Keratinocyte (primary cell): Measurements from ENCODE around the gene TNRC18. TPM values are rescaled to one million over a fixed set of nuclear protein-coding genes. Genes with fewer than 3 reads are reported as not detected.

Source experiments
- DNase-seq: peaks from one replicate; pipeline ENCODE4 v3.0.0-alpha.2; 2011; ENCODE audit warnings: low read depth, missing footprints, low spot score
- FAIRE-seq: peaks from 2 replicates; lab custom pipeline; 2011; peaks lifted over from hg19 to GRCh38; lab: Jason Lieb, UNC
- H2AFZ ChIP-seq: 2 replicates; pipeline ENCODE4 v1.6.0; 2012; ENCODE audit warnings: low read length, control low read depth, inconsistent platforms; ENCODE audit not compliant: control insufficient read depth
- H3K27ac ChIP-seq: 2 replicates; pipeline ENCODE4 v1.5.1; 2011; ENCODE audit warnings: low read length; ENCODE audit not compliant: control insufficient read depth, insufficient read depth
- H3K27me3 ChIP-seq: 3 replicates; pipeline ENCODE4 v1.6.0; 2011; ENCODE audit warnings: low read length; ENCODE audit not compliant: control insufficient read depth, insufficient read depth; ENCODE audit errors: extremely low read depth
- H3K36me3 ChIP-seq, 2 experiments: 2 replicates in 1 of 2; 3 replicates in 1 of 2; pipeline ENCODE4 v1.5.1; 2011; ENCODE audit warnings: low read length in 2 of 2, mild to moderate bottlenecking in 1 of 2; ENCODE audit not compliant: control insufficient read depth in 2 of 2, insufficient read depth in 2 of 2; ENCODE audit errors: extremely low read depth in 1 of 2
- H3K4me1 ChIP-seq: 3 replicates; pipeline ENCODE4 v1.5.1; 2011; ENCODE audit warnings: low read length; ENCODE audit not compliant: control insufficient read depth, insufficient read depth; ENCODE audit errors: extremely low read depth
- H3K4me2 ChIP-seq: 3 replicates; pipeline ENCODE4 v1.6.0; 2011; ENCODE audit warnings: low read depth, low read length; ENCODE audit not compliant: control insufficient read depth, insufficient read depth; ENCODE audit errors: extremely low read depth
- H3K4me3 ChIP-seq, 3 experiments: fragments of 200-600 bp in 1 of 3; sonication (generic) in 1 of 3; 2 replicates in 2 of 3; 3 replicates in 1 of 3; pipeline ENCODE4 v1.5.1; 2011 to 2016; ENCODE audit warnings: low read length in 3 of 3, mild to moderate bottlenecking in 3 of 3, control low read depth in 2 of 3, inconsistent platforms in 1 of 3, low read depth in 1 of 3, mixed read lengths in 1 of 3, mixed run types in 1 of 3, moderate library complexity in 1 of 3; ENCODE audit not compliant: control insufficient read depth in 2 of 3, insufficient read depth in 2 of 3; ENCODE audit errors: extremely low read depth in 1 of 3
- H3K79me2 ChIP-seq: 2 replicates; pipeline ENCODE4 v1.6.0; 2012; ENCODE audit warnings: low read length; ENCODE audit not compliant: control insufficient read depth, insufficient read depth
- H3K9ac ChIP-seq: 3 replicates; pipeline ENCODE4 v1.6.0; 2011; ENCODE audit warnings: low read length; ENCODE audit not compliant: control insufficient read depth, insufficient read depth; ENCODE audit errors: extremely low read depth
- H3K9me1 ChIP-seq: 3 replicates; pipeline ENCODE4 v1.6.0; 2011; ENCODE audit warnings: low read length; ENCODE audit not compliant: control insufficient read depth, insufficient read depth; ENCODE audit errors: extremely low read depth
- H3K9me3 ChIP-seq: 2 replicates; pipeline ENCODE4 v1.5.1; 2012; ENCODE audit warnings: low read depth, low read length; ENCODE audit not compliant: control insufficient read depth
- H4K20me1 ChIP-seq: 3 replicates; pipeline ENCODE4 v1.6.0; 2011; ENCODE audit warnings: low read length; ENCODE audit not compliant: control insufficient read depth, insufficient read depth; ENCODE audit errors: extremely low read depth
- CTCF ChIP-seq, 3 experiments: IDR thresholded peaks in 1 of 3; conservative IDR thresholded peaks in 1 of 3; optimal IDR thresholded peaks in 1 of 3; 2 replicates in 2 of 3; 3 replicates in 1 of 3; pipeline versions ENCODE3 to v1.5.1; 2011; ENCODE audit warnings: low read length in 3 of 3, mild to moderate bottlenecking in 3 of 3, moderate library complexity in 2 of 3, control low read depth in 1 of 3, inconsistent platforms in 1 of 3; ENCODE audit not compliant: insufficient read depth in 2 of 3; ENCODE audit errors: extremely low read depth in 1 of 3
- EZH2 ChIP-seq: IDR thresholded peaks from one replicate; pipeline ENCODE4 v1.6.1; 2012; ENCODE audit warnings: inconsistent platforms, mild to moderate bottlenecking, low read length, moderate library complexity
- dilution Hi-C: fragments of 300-500 bp; cut with MboI; formaldehyde crosslinking; loops from one replicate; pipeline ENCODE4 v1.7.0; 2020; ENCODE audit warnings: low sequenced_read_pairs; ENCODE audit not compliant: extremely low pct_ligation_motif_present
- polyA plus RNA-seq, 5 experiments: library from polyadenylated mRNA; depleted of rRNA in 3 of 5; stranded (reverse) in 3 of 5; stranded (forward) in 1 of 5; unstranded in 1 of 5; fragments of >200 nt; gene quantifications; 1 replicate in 1 of 5; 2 replicates in 3 of 5; 3 replicates in 1 of 5; pipeline versions ENCODE4 v1.2.1 to v1.2.3, GENCODE V29; 2011 to 2012; ENCODE audit warnings: missing spikeins in 2 of 5, low read depth in 1 of 5, low replicate concordance in 1 of 5

Gene TNRC18
- polyA plus RNA-seq, 1 donor (not counting 4 experiments of a cell fraction or from before 2014, with no cell fraction given) = 13.2 TPM

- Histone ChIP-seq H3K79me2 (no peaks in the 10 kb centered on the region), H3K4me3 (no peak overlapping the region), H3K9me3 (no peaks in the 10 kb centered on the region), H4K20me1 (no peaks in the 10 kb centered on the region), H2AFZ (no peak overlapping the region), H3K9me1 (no peaks in the 10 kb centered on the region), H3K9ac (no peak overlapping the region), H3K36me3 (no peaks in the 10 kb centered on the region), H3K27me3 (no peaks in the 10 kb centered on the region), H3K4me1 (no peaks in the 10 kb centered on the region), H3K27ac (no peak overlapping the region), H3K4me2 (no peak overlapping the region)
- TF ChIP-seq EZH2 (no peak), CTCF (optimal IDR thresholded peaks at IDR 0.05 in 1 of 3, IDR thresholded peaks at IDR 0.05 in 1 of 3, conservative IDR thresholded peaks at IDR 0.05 in 1 of 3; ENCODE audit: extremely low read depth in 1 of 3, insufficient read depth in 2 of 3, low read length in 3 of 3) (no peak)
- dilution Hi-C loops = no loop called here
- DNase-seq (no peak), FAIRE-seq (no peak)
Measured at GRCh38 chr7:5455581-5456219, 32.1 kb upstream of the TNRC18 start.

GRCh38 chr7:5455175-5455574, 31.5 kb upstream of the TNRC18 start:
- Histone ChIP-seq H3K4me3 (no peak overlapping the region), H3K9me3 (no peaks in the 10 kb centered on the region), H2AFZ (no peak overlapping the region), H3K36me3 (no peaks in the 10 kb centered on the region), H3K9ac (no peak overlapping the region), H4K20me1 (no peaks in the 10 kb centered on the region), H3K79me2 (no peaks in the 10 kb centered on the region), H3K9me1 (no peaks in the 10 kb centered on the region), H3K27me3 (no peaks in the 10 kb centered on the region), H3K27ac (no peak overlapping the region), H3K4me2 (no peak overlapping the region), H3K4me1 (no peaks in the 10 kb centered on the region)
- DNase-seq (no peak), FAIRE-seq (no peak)
- dilution Hi-C loops = no loop called here
- TF ChIP-seq CTCF (optimal IDR thresholded peaks at IDR 0.05 in 1 of 3, IDR thresholded peaks at IDR 0.05 in 1 of 3, conservative IDR thresholded peaks at IDR 0.05 in 1 of 3; ENCODE audit: extremely low read depth in 1 of 3, insufficient read depth in 2 of 3, low read length in 3 of 3) (no peak), EZH2 (no peak)
